SH-SY5Y (cell line): ENCODE results near the gene PPP2R2B.

Experiments
- GATA2 ChIP-seq: IDR thresholded peaks from 2 replicates; pipeline ENCODE4 v1.6.1; 2011; ENCODE audit warnings: mild to moderate bottlenecking, low read depth, low read length
- GATA3 ChIP-seq: IDR thresholded peaks from 2 replicates; pipeline ENCODE4 v1.6.1; 2011; ENCODE audit warnings: low read depth, mild to moderate bottlenecking, low read length, moderate library complexity

DNA sequence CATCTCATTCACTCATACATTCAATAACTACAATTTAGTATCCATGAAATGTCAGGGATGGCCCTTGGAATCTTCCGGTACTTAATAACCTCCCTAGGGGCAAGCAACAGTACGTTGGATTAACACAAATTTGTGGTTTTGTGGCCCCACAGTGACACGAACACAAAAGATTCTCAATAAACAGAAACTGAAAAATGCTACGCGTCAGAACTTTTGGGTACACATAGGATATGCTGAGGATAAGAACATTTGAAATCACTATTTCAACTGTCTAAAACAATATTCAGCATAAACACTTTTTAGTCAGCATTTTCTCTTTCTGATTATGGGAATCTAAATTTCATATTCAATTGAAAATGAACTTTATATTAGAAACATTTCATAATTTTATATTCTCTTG lies 255.5 kb downstream of the PPP2R2B start:
- no peak for TF ChIP-seq GATA2
- no peak for TF ChIP-seq GATA3
